ENCODE measurements around the gene PRDX3.
"Not testable (repeated sequence)": the region's sequence is repeated elsewhere in the genome, so short reads cannot be mapped to it uniquely, and the experiment has no call there.

Gene PRDX3

DNA sequence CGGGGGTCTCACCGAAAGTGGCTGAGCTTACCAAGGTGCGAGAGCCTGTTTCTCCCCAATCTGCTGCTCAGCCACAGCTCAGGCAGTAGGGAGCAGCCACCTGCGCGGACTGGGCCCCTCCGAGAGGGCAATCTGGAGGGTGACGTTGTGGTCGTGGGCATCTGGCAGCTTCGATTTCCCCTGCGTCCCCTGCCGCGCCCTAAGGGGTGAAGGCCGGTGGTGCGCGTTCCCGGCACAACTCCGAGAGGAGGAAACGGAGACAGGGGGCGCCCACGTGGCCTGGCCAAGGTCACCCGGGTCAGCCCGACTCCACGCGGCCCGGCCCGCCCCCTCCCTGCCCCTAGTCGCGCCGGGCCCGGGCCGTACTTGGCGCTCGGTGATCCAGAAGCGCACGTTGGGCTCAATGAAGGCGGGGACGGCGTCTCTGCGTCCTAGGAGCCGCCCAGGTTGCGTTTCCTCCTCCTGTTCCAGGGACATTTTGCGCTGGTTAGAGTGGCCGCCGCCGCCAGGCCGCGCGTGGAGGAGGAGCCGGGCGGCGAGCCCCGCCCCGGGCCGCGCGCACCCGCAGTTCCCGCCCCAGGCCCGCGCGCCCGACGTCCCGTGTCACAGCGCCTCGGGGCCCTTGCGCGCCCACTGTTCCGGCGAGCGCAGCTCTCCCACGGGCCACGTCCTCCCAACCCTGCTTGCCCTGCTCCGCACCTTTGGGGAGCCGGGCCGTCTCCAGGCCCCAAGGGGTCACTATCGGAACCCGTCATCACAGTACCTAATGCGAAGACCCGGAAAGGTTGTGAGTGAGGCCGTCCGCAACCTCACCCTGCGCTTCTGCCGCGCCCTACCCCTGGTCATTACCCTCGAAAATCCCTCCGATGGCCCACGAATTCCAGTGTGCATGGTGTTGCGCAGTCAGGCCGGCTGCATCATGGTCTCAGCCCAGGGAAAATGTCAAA is 13.2 kb downstream of the PRDX3 start, which contains the start of gene SFXN4:
Gene SFXN4 (minus strand): TSS at position 544 of the 947 bp plus-strand sequence. CDS start 67 bp downstream, at position 477.
- peak; percentile 30 to 56 for DNase-seq (ENCODE audit: low read depth in 2 of 2)

DNA sequence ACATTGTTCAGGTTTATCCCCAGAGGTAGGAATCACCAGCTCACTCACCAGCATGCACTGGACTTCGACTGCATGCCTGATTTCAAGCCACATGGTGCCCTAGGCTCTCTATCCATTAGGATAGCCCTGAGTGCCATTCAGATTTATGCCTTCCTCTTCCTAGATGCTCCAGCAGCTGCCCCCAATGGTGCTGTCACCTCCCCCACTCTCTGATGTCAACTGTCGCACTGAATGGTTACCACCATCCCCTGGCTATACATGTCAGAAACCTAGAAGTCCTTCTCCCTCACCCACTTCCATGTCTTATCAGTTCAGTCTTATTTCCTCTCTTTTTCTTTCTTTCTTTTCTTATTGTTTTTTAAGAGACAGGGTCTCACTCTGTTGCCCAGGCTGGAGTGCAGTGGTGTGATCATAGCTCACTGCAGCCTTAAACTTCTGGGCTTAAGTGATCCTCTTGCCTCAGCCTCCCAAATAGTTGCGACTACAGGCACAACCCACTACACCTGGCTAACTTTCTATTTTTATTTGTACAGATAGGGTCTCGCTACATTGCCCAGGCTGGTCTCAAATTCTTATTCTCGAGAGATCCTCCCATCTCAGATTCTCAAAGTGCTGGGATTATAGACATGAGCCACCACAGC is 16.0 kb downstream of the PRDX3 start:
- DNase-seq (ENCODE audit: low read depth in 2 of 2) = no peak

GRCh38 chr10:119161680-119162451 is 16.7 kb downstream of the PRDX3 start:
- no peak for DNase-seq (ENCODE audit: low read depth in 2 of 2)

DNA sequence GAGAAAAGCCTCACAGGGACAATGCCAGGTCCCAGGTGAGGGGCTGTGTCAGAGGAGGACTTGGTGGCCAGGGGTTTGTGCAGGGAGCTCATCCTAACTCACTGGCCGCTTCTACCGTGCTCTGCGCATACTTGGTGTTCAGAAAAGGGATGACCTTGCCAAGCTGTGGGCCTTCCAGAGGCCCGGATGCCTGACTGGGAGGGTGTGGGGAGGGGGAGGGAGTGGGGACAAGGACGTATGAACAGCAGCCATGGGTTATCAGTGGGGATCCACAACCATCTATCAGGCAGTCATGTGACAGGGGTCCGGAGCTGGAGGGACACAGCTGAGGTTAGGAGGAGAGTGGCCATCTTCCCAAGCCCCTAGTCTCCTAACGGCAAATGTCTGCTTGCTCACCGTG is 19.3 kb downstream of the PRDX3 start:
- DNase-seq (ENCODE audit: low read depth in 2 of 2) = no peak

GRCh38 chr10:119153661-119154060 is 25.0 kb downstream of the PRDX3 start:
- DNase-seq (ENCODE audit: low read depth in 2 of 2) = no peak

DNA sequence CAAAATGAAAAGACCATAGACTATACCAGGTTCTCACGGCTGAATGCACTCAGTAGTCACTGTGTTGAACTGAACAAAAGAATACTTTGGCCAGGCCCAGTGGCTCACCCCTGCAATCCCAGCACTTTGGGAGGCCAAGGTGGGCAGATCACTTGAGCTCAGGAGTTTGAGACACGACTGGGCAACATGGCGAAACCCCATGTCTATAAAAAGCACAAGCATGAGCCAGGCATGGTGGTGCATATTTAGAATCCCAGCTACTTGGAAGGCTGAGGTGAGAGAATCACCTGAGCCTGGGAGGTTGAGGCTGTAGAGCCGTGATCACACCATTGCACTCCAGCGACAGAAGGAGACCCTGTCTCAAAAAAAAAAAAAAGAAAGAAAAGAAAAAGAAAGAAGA is 25.6 kb downstream of the PRDX3 start:
- no peak for DNase-seq (ENCODE audit: low read depth in 2 of 2)

DNA sequence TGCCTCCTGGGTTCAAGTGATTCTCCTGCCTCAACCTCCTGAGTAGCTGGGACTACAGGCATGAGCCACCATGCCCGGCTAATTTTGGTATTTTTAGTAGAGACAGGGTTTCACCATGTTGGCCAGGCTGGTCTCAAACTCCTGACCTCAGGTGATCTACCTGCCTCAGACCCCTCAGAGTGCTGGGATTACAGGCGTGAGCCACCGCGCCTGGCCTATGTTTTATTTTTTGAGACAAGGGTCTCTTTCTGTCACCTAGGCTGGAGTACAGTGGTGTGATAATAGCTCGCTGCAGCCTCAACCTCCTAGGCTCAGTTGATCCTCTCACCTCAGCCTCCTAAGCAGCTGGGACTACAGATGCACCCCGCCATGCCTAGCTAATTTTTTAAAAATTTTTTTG is 27.0 kb downstream of the PRDX3 start:
- DNase-seq (ENCODE audit: low read depth in 2 of 2) = not testable (repeated sequence)

DNA sequence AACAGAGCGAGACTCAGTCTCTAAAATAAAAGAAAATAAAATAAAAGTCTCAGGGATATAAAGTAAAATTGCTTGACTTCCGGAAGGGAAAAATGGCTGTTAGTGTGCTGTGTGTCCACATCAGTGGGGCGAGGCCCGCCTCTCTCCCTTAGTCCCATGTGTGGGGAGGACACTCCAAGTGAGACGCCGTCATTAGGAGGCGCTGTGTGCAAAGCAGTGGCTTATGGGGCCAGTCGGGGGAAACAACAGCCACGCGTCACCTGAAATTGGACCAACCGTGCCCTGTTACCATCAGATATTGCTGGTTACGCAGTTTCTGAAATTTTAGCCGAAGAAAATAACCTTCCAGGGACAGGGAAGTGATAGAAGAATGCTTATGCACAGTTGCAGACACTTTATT is 28.9 kb downstream of the PRDX3 start:
- no peak for DNase-seq (ENCODE audit: low read depth in 2 of 2)

DNA sequence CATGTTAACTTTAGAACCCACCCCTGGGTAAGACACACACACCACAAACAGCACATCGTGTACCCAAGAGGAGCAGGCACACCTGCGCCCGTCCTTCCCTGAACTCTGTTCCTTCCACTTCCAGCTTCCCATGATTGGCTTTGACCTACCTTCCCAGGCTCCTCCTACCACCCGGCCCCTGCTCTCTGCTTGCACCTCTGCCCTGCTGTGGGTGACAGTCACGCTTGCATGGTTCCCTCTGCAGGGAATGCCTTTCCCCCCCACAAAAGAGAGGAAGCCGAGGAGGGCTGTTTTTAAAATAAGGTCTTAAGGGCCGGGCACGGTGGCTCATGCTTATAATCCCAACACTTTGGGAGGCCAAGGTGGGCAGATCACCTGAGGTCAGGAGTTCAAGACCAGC is 29.5 kb downstream of the PRDX3 start:
- no peak for DNase-seq (ENCODE audit: low read depth in 2 of 2)

DNA sequence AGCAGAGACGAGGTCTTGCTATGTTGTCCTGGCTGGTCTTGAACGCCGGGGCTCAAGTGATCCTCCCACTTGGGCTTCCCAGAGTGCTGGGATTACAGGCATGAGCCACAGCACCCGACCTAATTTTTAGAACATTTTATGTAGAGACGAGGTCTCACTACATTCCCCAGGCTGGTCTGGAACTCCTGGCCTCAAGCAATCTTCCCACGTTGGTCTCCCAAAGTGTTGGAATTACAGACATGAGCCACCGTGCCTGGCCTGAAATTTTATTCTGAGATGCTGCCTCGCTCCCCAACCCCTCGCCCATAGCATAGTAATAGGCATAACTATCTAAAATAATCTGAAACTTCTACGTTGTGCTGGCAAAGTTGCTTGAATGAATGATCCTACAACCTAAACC is 35.0 kb downstream of the PRDX3 start:
- DNase-seq (ENCODE audit: low read depth in 2 of 2) = no peak

DNA sequence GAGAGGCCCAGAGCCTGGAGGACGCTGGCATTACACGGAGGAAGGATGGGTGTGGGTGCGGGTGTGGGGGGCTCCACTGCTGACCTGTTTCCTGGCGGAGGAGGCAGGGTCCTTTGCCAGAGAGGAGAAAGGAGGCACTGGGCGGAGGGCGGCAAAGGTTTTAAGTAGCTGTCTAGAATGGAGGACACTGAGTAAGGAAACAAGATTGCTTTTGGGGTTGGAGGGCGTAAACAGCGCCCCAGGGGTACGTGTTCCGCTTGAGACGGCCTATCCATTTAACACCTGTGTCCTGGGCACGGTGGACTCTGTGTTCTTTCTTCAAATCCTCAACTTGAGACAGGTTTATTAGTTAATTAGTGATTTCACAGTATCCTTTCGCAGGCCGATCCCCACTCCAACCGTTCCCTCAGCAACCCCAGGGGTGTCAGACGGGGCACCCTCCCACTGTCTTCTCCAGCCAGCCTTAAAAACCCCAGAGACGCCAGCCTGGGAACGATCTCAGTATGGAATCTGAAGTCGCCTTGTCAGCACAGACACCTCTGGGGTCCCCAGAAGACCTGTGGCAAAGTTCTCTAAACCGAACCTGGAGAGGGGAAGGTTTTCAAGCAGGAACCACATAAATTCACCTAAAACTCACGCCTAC is 37.9 kb downstream of the PRDX3 start:
- no peak for DNase-seq (ENCODE audit: low read depth in 2 of 2)

GRCh38 chr10:119139464-119140067 is 39.0 kb downstream of the PRDX3 start:
- DNase-seq (ENCODE audit: low read depth in 2 of 2) = peak; percentile 6 to 27

DNA sequence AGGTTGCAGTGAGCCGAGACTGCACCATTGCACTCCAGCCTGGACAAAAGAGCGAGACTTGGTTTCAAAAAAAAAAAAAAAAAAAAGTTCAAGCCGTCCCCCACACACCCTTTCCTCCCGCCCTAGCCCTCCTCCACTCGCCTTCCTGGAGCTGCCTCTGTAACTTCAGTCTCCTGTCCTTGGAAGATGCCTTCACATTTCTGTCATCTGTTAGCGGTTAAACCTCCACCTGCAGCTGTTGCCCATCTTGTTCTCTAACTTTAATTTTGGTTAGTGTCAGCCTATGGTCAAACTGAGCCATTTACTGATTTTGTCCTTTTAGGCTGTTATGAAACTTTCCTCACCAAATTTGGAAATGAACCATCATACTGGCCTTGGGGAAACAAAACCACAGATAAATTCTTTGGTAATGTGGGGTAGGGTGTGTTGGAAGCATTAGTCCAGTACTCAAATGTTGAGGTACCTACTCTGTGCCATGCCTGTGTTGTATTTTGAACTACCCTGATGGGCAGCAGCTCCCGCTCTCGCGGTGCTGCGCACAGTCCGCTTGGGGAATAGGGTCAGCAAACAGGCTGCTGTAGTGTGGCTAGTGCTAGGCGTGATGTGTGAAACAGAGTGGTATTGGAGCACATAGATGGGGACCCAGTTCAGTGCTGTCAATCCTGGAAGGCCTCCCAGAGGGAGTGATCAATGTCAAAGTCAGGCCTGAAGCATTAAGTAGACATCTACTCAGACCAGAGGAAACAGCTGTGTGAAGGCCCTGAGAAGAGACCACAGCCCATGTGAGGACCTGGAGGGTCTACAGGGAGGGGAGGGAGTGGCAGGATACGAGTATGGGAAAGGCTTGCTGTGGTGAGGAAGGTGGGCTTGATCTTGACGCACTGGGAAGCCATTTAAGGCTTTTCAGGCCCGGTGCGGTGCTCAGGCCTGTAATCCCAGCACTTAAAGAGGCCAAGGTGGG is 40.0 kb downstream of the PRDX3 start:
- no peak for DNase-seq (ENCODE audit: low read depth in 2 of 2)

DNA sequence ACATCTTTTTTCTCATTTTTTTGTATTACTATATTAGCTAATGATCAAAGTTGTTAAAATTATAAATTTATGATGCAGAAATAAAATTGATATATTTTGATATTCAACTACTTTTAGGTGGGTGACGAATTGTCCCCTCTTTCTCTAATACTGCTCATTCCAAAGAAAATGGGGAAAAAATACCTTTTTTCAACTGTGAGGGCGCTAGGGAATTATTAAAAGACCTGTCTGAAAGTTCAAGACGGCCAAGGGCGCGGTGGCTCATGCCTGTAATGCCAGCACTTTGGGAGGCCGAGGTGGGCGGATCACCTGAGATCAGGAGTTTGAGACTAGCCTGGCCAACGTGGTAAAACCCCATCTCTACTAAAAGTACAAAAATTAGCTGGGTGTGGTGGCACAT is 40.7 kb downstream of the PRDX3 start:
- not testable (repeated sequence) for DNase-seq (ENCODE audit: low read depth in 2 of 2)

DNA sequence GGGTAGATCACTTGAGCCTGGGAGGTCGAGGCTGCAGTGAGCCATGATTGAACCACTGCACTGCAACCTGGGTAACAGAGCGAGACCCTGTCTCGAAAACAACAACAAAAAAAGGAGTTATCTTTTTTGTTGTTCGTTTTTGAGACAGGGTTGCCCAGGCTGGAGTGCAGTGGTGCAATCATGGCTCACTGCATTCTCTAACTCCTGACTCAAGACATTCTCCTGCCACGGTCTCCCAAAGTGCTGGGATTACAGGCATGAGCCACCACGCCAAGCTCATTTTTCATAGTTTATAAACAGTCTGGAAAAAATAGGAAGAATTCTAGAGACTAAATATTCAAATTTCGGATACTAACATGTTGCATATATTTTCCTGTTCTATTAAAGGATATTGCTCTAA is 42.5 kb downstream of the PRDX3 start:
- DNase-seq (ENCODE audit: low read depth in 2 of 2) = no peak

DNA sequence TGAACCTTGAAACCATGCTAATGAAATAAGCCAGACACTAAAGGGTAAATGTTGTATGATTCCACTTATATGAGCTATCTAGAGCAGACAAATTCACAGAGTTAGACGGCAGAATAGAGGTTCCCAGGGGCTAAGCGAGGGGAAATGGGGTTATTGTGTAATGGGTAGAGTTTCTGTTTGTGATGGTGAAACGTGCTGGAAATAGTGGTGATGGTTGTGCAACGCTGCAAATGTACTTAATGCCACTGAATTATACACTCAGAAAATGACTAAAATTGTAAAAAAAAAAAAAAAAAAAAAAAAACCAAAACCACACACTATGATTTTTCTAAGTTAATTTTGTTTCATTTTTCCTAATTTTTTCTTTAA is 43.1 kb downstream of the PRDX3 start:
- no peak for DNase-seq (ENCODE audit: low read depth in 2 of 2)

GRCh38 chr10:119133949-119134348 is 44.7 kb downstream of the PRDX3 start:
- DNase-seq (ENCODE audit: low read depth in 2 of 2) = no peak

- DNase-seq (ENCODE audit: low read depth in 2 of 2) = no peak
Observed at GRCh38 chr10:119132521-119133345, 45.9 kb downstream of the PRDX3 start.

GRCh38 chr10:119131512-119132240 is 46.9 kb downstream of the PRDX3 start:
- DNase-seq (ENCODE audit: low read depth in 2 of 2) = no peak

Data from stimulated activated CD4-positive, alpha-beta T cell treated with anti-CD3 and anti-CD28 coated beads, Interleukin-1b, Interleukin-23, amount 100 ng/mL, for 1 hour (primary cell).